Measurements from ENCODE around the gene KRTAP1-3.
"Not testable (repeated sequence)": the region's sequence is repeated elsewhere in the genome, so short reads cannot be mapped to it uniquely, and the experiment has no call there.

DNA sequence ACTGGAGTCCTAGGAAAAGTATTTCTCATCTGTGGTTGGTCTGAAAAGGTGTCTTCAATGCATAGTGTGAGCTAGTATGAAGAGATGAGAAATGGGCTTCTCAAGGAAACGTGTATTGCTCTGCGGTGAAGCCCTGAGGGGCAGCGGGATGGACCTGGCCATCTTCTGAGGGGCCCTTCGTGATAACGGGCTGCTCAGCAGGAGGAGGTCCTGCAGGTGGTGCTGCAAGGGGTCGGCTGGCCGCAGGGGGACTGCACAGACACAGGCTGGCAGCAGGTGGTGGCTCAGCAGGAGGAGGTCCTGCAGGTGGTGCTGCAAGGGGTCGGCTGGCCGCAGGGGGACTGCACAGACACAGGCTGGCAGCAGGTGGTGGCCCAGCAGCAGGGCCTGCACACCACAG, 19.9 kb upstream of the KRTAP1-3 start:
- TF ChIP-seq CTCF (IDR thresholded peaks at IDR 0.05 in 8 of 11, conservative IDR thresholded peaks at IDR 0.05 in 3 of 11); POLR2A (IDR thresholded peaks at IDR 0.05); POLR2AphosphoS5 (IDR thresholded peaks at IDR 0.05): not testable (repeated sequence)
